Measurements from ENCODE around the gene C3orf52.

The C3orf52 gene

GRCh38 chr3:112119962-112120836 lies 34.0 kb downstream of the C3orf52 start:
- no peak for DNase-seq

GRCh38 chr3:112121577-112122547 lies 35.7 kb downstream of the C3orf52 start:
- DNase-seq = no peak

DNA sequence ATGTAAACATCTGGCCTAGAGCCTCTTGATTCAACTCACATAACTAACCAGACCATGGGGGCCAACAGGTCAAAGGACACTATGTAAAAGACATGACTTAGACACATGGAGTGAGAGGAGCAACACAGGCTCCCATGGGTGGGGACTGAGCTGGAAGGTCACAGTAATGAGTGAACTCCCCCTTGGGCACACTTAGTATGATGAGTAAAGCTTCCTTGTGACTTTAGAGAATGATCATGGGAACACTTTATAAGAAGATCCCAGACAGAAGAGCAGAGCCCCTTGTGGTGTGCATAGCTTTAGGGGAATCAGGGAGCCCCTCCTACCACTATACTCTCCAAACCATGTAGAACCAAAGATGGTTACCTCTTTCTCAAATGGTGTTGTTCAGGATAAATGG lies 36.7 kb downstream of the C3orf52 start:
- no peak for DNase-seq

DNA sequence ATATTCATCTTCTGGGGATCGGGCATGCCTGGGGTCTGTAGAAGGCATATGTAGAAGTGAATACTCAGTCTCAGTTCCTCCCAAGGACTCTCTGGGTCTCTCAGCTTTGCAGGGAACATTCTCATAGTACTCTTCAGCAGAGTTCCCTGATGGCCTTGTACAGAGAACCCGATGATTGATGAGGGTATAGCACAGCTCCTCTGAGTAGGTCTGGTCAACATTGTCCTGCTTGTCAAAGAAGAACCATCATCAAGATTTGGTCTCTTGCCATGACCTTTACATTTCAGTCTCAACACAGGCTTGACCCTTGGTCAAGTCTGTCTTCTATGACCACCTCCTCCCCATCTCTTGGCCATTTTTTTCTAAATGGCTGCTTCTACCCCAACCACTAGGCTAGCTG lies 37.4 kb downstream of the C3orf52 start:
- no peak for DNase-seq

DNA sequence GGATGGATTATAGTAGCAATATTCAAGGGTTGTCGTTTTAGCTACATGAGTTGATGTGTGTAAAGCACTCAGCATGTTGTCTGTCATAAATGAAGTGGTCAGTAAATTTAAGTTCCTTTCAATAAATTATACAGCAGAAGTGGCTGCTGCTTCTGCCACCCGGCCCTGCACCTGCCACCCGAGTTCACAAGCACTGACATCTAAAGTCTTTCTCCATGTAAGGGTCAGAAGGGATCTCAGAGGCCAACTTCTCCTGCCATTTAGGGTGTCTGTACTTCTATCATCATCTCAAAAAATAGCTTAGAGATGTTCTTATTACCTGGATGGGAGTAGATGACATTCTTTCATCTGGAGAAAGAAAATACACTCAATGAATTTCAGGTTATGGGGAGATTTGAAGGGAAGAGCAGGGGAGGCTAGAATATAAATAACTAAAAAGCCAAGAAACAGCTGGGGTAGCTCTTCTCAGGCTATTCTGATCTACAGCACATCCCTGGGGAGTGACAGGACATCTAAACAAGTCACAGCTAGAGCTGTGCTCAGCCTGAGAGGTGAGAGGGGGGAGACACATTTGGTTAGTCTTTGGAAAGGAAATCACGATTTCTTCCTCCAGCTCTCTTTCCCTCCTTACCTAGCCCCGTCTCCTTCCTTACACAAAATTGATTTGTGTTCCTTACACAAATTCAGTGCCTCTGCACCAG lies 38.9 kb downstream of the C3orf52 start:
- no peak for DNase-seq

DNA sequence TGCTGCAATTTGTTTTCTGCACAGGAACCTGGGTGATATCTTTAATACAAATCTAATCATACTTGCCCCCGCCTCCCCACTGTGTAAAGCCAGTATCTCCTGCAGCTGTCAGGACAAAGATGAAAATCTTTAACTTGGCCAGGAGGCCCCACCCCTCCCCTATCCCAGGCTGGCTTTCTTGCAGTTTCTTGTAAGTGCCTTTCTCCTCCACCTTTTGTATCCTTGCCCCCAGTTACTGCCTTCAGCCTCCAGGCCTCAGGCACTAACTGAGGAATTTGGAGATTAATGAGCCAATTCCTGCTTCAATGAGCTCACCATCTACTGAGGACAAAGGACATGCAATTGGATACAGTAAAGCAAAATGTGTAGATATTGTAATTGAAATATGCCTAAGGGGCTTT lies 40.3 kb downstream of the C3orf52 start:
- no peak for DNase-seq

GRCh38 chr3:112127522-112128494 lies 41.6 kb downstream of the C3orf52 start:
- DNase-seq = no peak

DNA sequence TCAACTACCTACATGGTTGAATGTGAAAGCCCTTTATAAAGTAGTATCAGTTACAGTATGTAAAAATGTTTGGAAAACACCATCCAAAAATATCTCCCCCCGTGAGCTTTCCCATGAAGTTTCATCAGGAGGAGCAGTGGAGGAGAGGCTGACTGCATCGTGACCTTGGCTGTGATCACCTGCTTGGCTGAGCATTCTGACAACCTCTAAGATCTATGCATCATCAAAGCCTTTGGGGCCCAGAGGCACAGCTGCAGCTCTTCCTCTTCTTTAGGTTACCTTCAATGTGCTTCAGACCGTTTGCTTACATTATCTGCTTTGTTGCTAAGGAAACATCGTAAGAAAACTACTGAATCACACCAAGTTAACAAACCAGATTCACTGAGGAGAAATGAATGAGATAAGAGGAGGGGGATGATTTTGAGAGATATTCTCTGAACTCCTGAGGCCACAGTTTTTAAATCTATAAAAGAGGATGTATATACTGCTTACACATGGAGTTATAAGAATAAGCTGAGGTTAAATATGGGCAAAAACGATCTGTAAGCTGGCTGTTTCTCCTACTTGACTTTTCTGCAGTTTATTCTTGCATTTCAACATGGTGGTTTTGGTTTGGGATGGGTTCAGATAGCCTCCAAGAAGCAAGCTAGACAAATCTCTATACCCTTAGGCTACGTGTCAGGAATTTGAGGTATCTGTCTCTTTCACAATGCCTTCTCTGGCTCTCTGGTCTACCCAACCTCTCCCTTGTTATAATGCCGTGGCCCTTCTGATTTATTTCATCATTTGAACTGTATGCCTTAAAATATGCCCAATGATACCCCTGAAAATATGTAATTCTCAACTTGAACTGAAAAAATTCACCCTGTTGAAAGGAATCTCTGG lies 42.9 kb downstream of the C3orf52 start:
- no peak for DNase-seq

- no peak for DNase-seq
Observed at GRCh38 chr3:112129925-112130637, 43.9 kb downstream of the C3orf52 start.

GRCh38 chr3:112130638-112130993 lies 44.4 kb downstream of the C3orf52 start:
- no peak for DNase-seq

DNA sequence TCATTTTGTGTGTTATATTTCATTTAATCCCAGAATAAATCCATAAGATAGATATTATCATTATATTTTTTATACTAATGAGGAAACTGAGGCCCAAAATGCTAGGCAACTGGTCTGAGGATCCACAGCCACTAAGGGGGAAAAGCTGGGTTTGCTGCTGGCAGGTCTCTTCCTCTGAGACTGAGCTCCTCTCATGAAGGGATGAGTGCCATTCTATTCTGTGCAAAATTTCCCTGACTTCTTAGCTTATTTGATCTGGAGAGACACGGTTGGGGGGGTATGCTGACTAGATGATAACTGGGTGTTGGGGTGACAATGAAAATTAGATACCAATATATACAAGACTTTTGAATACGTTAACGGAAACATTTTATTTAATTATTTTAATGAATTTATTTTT lies 44.9 kb downstream of the C3orf52 start:
- no peak for DNase-seq

GRCh38 chr3:112132088-112132487 lies 45.9 kb downstream of the C3orf52 start:
- DNase-seq = no peak

DNA sequence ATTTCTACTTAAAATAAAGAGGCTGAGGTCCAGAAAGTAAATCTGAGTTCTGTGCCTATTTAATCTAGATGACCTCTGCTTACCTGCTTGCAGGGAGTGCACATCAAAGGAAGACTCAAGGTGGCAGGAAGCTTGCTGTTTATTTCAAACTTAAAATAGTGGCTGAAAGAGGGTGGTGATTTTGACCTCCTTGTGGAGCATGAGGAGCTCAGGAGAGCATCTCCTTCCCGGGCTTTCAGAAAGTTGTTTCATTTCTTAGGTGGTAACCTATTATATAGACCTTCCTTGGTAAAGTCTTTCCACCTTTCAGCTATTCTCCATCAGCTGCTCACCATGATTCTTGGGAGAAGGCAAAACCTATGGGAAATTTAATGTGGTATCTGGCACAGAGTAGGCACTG lies 46.4 kb downstream of the C3orf52 start:
- DNase-seq = no peak

DNA sequence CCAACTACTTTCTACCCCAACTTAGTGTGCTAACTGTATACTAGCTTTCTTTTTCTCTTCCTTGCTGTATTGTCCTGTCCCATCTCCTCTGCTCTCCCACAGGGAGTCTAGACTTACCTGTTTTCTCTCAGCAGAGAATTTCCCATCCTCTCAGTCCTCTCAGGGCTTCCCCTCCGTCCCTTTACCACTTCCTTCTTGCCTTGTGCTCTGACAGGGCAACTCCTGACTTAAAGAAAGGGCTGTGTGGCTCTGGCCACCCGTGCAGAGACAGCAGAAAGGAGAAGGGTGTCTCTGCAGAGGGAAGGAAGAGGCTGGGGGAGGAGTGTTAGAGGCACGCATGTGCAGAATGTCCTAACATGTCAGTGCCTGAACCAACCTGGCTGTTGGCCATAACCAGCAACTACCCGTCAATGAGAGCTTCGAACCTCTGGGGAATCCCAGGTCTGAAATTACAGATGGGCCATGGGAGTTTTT lies 46.8 kb downstream of the C3orf52 start, which contains the start of gene GCSAM:
TSS of gene GCSAM (minus strand) at position 274 of the 474 bp plus-strand sequence. CDS start at position 146, 128 bp downstream.
- no peak for DNase-seq

GRCh38 chr3:112133626-112134334 lies 47.6 kb downstream of the C3orf52 start:
- DNase-seq = no peak

DNA sequence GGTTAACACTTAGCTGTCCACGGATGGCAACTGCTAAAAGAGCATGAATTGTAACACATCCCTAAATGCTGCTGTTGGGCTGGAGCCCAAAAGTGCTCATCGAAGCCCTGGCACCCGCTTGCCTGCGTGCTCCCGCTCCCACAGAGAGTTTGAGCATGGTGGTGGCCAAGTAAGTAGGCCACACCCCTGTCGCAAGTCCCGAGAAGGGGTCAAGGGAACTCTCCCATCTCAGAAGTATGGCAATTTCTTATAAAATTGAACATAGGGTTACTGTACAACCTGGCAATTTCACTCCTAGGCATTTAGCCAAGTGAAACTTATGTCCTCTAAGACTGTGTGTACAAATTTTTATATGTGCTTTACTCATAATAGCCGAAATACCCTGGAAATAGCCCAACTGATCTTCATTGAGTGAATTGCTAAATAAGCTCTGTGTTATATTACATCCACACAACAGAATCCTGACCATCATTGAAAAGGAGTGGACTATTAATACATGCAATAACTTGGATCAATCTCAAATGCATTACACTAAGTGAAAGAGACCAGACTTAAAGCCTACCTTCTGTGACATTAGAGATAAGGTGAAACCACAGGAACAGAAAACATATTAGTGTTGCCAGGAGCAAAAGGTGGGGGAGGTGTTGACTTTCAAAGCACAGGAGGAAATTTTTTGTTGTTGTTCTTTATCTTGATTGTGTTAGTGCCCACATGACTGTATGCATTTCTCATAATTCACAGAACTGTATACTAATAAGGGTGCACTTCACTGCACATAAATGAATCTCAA lies 48.3 kb downstream of the C3orf52 start:
- no peak for DNase-seq

DNA sequence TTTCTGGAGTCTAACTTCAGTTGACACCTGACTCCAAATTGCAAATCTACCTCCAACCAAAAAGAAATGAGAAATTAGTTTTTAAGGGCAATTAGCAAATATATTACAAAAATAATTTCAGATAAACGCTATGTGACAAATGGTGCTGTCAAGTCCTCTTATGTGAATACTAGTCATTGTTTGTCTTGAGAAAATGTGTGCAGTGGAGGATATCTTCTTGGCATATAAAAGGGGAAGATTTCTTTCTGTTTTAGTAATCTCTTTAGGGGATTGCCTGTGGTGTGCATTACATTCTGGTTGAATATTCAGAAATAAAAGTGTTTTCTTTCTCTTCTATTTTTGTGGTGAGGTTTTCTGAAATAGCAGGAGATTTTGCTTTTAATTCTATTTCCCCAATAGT lies 49.9 kb downstream of the C3orf52 start:
- no peak for DNase-seq

DNA sequence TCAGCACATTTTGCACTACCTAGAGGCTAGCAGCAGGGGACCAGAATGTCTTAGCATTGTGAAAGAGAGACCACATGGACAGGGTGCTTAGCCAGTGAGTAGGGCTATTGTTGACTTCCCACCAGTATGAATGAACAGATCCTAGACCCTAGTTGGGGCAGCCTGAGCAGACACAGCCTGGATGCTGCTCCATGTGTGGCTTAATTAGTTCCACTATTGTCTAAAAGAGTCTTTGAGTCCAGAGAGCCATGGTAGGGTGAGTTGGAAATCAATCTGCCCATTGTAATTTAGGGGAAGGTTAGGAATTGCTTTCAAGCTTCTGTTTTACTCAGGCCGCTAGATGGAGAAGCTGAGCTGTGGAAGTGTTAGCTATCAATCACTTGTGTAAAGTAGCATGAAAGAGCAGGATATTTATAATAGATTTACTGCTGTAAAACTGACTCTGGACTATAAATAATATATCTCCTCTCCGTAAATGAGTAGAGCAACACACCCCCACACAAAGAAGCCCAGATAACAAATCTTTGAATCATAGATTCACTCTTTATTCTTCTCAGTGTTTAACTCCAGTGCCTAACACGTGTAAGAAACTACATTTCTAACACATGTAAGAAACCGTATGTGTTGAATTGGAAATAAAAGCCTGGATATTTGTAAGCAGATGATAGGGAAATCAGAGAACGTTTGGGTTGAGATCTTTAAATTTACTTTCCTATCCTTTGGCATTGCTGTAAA lies 50.9 kb downstream of the C3orf52 start:
- peak; percentile 5 for DNase-seq
